HepG2 (cell line): ENCODE data around the gene EEIG1. TPM values are rescaled to one million over a fixed set of nuclear protein-coding genes. Genes with fewer than 3 reads are reported as not detected.

ENCODE experiments used
- GATA4 ChIP-seq: sonication (generic); IDR thresholded peaks from 2 replicates; pipeline ENCODE4 v1.6.1; 2016; ENCODE audit warnings: antibody characterized with exemption, low read depth, borderline replicate concordance
- HDAC1 ChIP-seq: sonication (generic); formaldehyde crosslinking; IDR thresholded peaks from 2 replicates; pipeline ENCODE4 v1.5.1; 2020; ENCODE audit warnings: mild to moderate bottlenecking, missing genetic modification reagents
- ISX ChIP-seq: sonication (generic); formaldehyde crosslinking; conservative IDR thresholded peaks from 2 replicates; pipeline ENCODE4 v1.5.0; 2020; ENCODE audit warnings: missing genetic modification reagents
- JDP2 ChIP-seq: sonication (generic); formaldehyde crosslinking; IDR thresholded peaks from 2 replicates; pipeline ENCODE4 v1.8.1; 2022; ENCODE audit warnings: missing genetic modification reagents, borderline replicate concordance
- KDM6A ChIP-seq: IDR thresholded peaks from 2 replicates; pipeline ENCODE4 v1.6.1; 2016; ENCODE audit warnings: low read depth
- KLF11 ChIP-seq: IDR thresholded peaks from 2 replicates; pipeline ENCODE4 v1.6.1; 2016; ENCODE audit warnings: missing compliant biosample characterization
- MED1 ChIP-seq: sonication (generic); formaldehyde crosslinking; IDR thresholded peaks from 2 replicates; pipeline ENCODE4 v1.4.0; 2020; ENCODE audit warnings: missing genetic modification reagents
- MED13 ChIP-seq: sonication (generic); formaldehyde crosslinking; IDR thresholded peaks from 2 replicates; pipeline ENCODE4 v1.5.0; 2020; ENCODE audit warnings: missing genetic modification reagents
- REPIN1 ChIP-seq: sonication (generic); formaldehyde crosslinking; IDR thresholded peaks from 2 replicates; pipeline ENCODE4 v1.8.0; 2022; ENCODE audit warnings: missing genetic modification reagents, low read depth, mild to moderate bottlenecking, borderline replicate concordance
- SAP130 ChIP-seq: IDR thresholded peaks from 2 replicates; pipeline ENCODE4 v1.6.1; 2016; ENCODE audit warnings: low read depth
- TEAD3 ChIP-seq: optimal IDR thresholded peaks from 2 replicates; pipeline ENCODE3; 2016; ENCODE audit warnings: borderline replicate concordance
- U2AF2 ChIP-seq: fragments of 200-400 bp; formaldehyde crosslinking; IDR thresholded peaks from 2 replicates; pipeline ENCODE4 v1.6.1; 2017; ENCODE audit warnings: low read depth, mild to moderate bottlenecking, low read length
- ZBTB42 ChIP-seq: sonication (generic); formaldehyde crosslinking; IDR thresholded peaks from 2 replicates; pipeline ENCODE4 v1.5.0; 2020; ENCODE audit warnings: mild to moderate bottlenecking, missing genetic modification reagents
- ZBTB7B ChIP-seq: sonication (generic); formaldehyde crosslinking; IDR thresholded peaks from 2 replicates; pipeline ENCODE4 v1.4.0; 2020; ENCODE audit warnings: missing genetic modification reagents
- ZNF326 ChIP-seq: sonication (generic); formaldehyde crosslinking; IDR thresholded peaks from 2 replicates; pipeline ENCODE4 v1.4.0; 2020; ENCODE audit warnings: missing genetic modification reagents, borderline replicate concordance
- ZNF343 ChIP-seq: sonication (generic); formaldehyde crosslinking; IDR thresholded peaks from 2 replicates; pipeline ENCODE4 v1.4.0; 2020; ENCODE audit warnings: mild to moderate bottlenecking, missing genetic modification reagents
- ZNF609 ChIP-seq: sonication (generic); formaldehyde crosslinking; IDR thresholded peaks from 2 replicates; pipeline ENCODE4 v1.4.0; 2020; ENCODE audit warnings: mild to moderate bottlenecking, missing genetic modification reagents, borderline replicate concordance
- ZNF614 ChIP-seq: IDR thresholded peaks from 2 replicates; pipeline ENCODE4 v1.6.1; 2018; ENCODE audit warnings: missing biosample characterization, missing genetic modification reagents, inconsistent platforms, borderline replicate concordance
- ZNF615 ChIP-seq: sonication (generic); formaldehyde crosslinking; IDR thresholded peaks from 2 replicates; pipeline ENCODE4 v1.5.0; 2020; ENCODE audit warnings: mild to moderate bottlenecking, missing genetic modification reagents, borderline replicate concordance
- ZNF839 ChIP-seq: sonication (generic); formaldehyde crosslinking; IDR thresholded peaks from 2 replicates; pipeline ENCODE4 v1.4.0; 2020; ENCODE audit warnings: missing genetic modification reagents, mild to moderate bottlenecking, borderline replicate concordance
- polyA plus RNA-seq, 8 experiments: library from polyadenylated mRNA; depleted of rRNA in 3 of 8; stranded (reverse) in 7 of 8; unstranded in 1 of 8; fragments of >200 nt; fragmentation: Illumina TruSeq in 4 of 8; extraction: Trizol in 4 of 8; gene quantifications; 2 replicates each; pipeline versions ENCODE4 v1.2.1 to v1.2.3, GENCODE V29; 2011 to 2016; ENCODE audit warnings: low read depth in 4 of 8, missing spikeins in 1 of 8, mixed read lengths in 1 of 8; ENCODE audit not compliant: insufficient read depth in 1 of 8
- total RNA-seq, 5 experiments: library from RNA; depleted of rRNA; stranded (reverse); fragments of >200 nt; fragmentation: Illumina TruSeq; extraction: Trizol; gene quantifications; 2 replicates each; pipeline ENCODE4 v1.2.3, GENCODE V29; 2016; ENCODE audit warnings: low read depth in 1 of 5
- TF ChIP-seq, protein P1 (sequence below): sonication (generic); formaldehyde crosslinking; IDR thresholded peaks from 2 replicates; pipeline ENCODE4 v1.4.0; 2020; ENCODE audit warnings: missing genetic modification reagents

The EEIG1 gene
- total and polyA plus RNA-seq, 2 of the 13 experiments (the other 11 are each of a cell fraction or from before 2014, with no cell fraction given) = 16.6 to 25.2 TPM

GRCh38 chr9:127931092-127931881 lies 49.5 kb downstream of the EEIG1 start (continued):
- TF ChIP-seq KLF11 (CRISPR knock-in tag) (no peak), ZNF326 (CRISPR knock-in tag) (no peak), JDP2 (CRISPR knock-in tag) (no peak), REPIN1 (CRISPR knock-in tag) (no peak), ZNF839 (no peak), MED13 (CRISPR knock-in tag) (no peak), U2AF2 (no peak), ZNF615 (CRISPR knock-in tag) (no peak), GATA4 (no peak), ISX (CRISPR knock-in tag) (no peak), HDAC1 (CRISPR knock-in tag) (no peak), ZNF609 (CRISPR knock-in tag) (no peak), SAP130 (CRISPR knock-in tag) (peak; percentile 65), ZNF614 (CRISPR knock-in tag) (no peak; the same call in 1 of the 2 replicates), MED1 (CRISPR knock-in tag) (no peak), ZBTB42 (CRISPR knock-in tag) (no peak), TEAD3 (CRISPR knock-in tag) (peak; percentile 11), KDM6A (no peak), ZNF343 (CRISPR knock-in tag) (no peak), ZBTB7B (CRISPR knock-in tag) (no peak)
- TF ChIP-seq, protein P1, sequence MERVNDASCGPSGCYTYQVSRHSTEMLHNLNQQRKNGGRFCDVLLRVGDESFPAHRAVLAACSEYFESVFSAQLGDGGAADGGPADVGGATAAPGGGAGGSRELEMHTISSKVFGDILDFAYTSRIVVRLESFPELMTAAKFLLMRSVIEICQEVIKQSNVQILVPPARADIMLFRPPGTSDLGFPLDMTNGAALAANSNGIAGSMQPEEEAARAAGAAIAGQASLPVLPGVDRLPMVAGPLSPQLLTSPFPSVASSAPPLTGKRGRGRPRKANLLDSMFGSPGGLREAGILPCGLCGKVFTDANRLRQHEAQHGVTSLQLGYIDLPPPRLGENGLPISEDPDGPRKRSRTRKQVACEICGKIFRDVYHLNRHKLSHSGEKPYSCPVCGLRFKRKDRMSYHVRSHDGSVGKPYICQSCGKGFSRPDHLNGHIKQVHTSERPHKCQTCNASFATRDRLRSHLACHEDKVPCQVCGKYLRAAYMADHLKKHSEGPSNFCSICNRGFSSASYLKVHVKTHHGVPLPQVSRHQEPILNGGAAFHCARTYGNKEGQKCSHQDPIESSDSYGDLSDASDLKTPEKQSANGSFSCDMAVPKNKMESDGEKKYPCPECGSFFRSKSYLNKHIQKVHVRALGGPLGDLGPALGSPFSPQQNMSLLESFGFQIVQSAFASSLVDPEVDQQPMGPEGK (CRISPR knock-in tag) = no peak
